ENCODE data around the gene LAIR2. TPM values are rescaled to one million over a fixed set of nuclear protein-coding genes. Genes with fewer than 3 reads are reported as not detected.
"Not testable (repeated sequence)": the region's sequence is repeated elsewhere in the genome, so short reads cannot be mapped to it uniquely, and the experiment has no call there.

Gene LAIR2
- total RNA-seq, 1 donor from 2014 or later: not detected

GRCh38 chr19:54464630-54465425 is 37.8 kb upstream of the LAIR2 start:
- peak; percentile 85 for DNase-seq

GRCh38 chr19:54465426-54466109 is 37.1 kb upstream of the LAIR2 start:
- DNase-seq: no peak

- DNase-seq: not testable (repeated sequence)
Observed at GRCh38 chr19:54466110-54466480, 36.5 kb upstream of the LAIR2 start.

GRCh38 chr19:54469496-54469934 is 33.1 kb upstream of the LAIR2 start:
- DNase-seq: peak; percentile 23

- DNase-seq: no peak
Observed at GRCh38 chr19:54470276-54470887, 32.2 kb upstream of the LAIR2 start.

- peak; percentile 71 for DNase-seq
Observed at GRCh38 chr19:54470991-54471782, 31.4 kb upstream of the LAIR2 start.

GRCh38 chr19:54473071-54473891 is 29.4 kb upstream of the LAIR2 start, which contains the start of gene CDC42EP5:
CDC42EP5 (minus strand) TSS chr19:54473296; CDS start chr19:54465547, 7,749 bp downstream.
- DNase-seq: peak; percentile 97

GRCh38 chr19:54473892-54474372 is 28.7 kb upstream of the LAIR2 start:
- DNase-seq: no peak

- DNase-seq: no peak
Observed at GRCh38 chr19:54475706-54476105, 26.9 kb upstream of the LAIR2 start.

GRCh38 chr19:54477650-54478049 is 25.0 kb upstream of the LAIR2 start:
- no peak for DNase-seq

- no peak for DNase-seq
Observed at GRCh38 chr19:54478677-54479266, 23.9 kb upstream of the LAIR2 start.

GRCh38 chr19:54480051-54480450 is 22.6 kb upstream of the LAIR2 start:
- DNase-seq: no peak

GRCh38 chr19:54481326-54481930 is 21.2 kb upstream of the LAIR2 start:
- no peak for DNase-seq

- no peak for DNase-seq
Observed at GRCh38 chr19:54482889-54483288, 19.7 kb upstream of the LAIR2 start.

GRCh38 chr19:54484451-54484850 is 18.2 kb upstream of the LAIR2 start:
- DNase-seq: no peak

GRCh38 chr19:54485851-54486250 is 16.8 kb upstream of the LAIR2 start:
- DNase-seq: no peak

- DNase-seq: no peak
Observed at GRCh38 chr19:54489341-54489740, 13.3 kb upstream of the LAIR2 start.

- DNase-seq: no peak
Observed at GRCh38 chr19:54489766-54490165, 12.9 kb upstream of the LAIR2 start.

GRCh38 chr19:54492568-54492967 is 10.1 kb upstream of the LAIR2 start:
- no peak for DNase-seq

- not testable (repeated sequence) for DNase-seq
Observed at GRCh38 chr19:54493056-54493455, 9.6 kb upstream of the LAIR2 start.
